Activated CD8-positive, alpha-beta T cell treated with anti-CD3 and anti-CD28 coated beads for 36 hours (primary cell): ENCODE results near the gene UBXN1. TPM values are rescaled to one million over a fixed set of nuclear protein-coding genes. Genes with fewer than 3 reads are reported as not detected.
A peak's percentile ranks its signal among the peaks of the same experiment; 100 is the strongest.
"Not testable (repeated sequence)": the region's sequence is repeated elsewhere in the genome, so short reads cannot be mapped to it uniquely, and the experiment has no call there.

Experiments used
- ATAC-seq: fragments of 200-7000 bp; cut with Tn5 transposase; one replicate; pipeline ENCODE4 v1.10.0; 2021; ENCODE audit warnings: mild to moderate bottlenecking, moderate library complexity
- CTCF ChIA-PET: fragments of 350-600 bp; sonication (Branson Sonifier 250); formaldehyde crosslinking; loops from one replicate; lab custom pipeline; 2021; ENCODE audit warnings: antibody characterized with exemption; lab: Charles Lee
- POLR2A ChIA-PET: fragments of 350-600 bp; sonication (Branson Sonifier 250); formaldehyde crosslinking; loops from one replicate; lab custom pipeline; 2021; ENCODE audit warnings: antibody characterized with exemption; lab: Charles Lee
- DNase-seq: peaks from one replicate; pipeline ENCODE4 v3.0.0-alpha.2; 2020
- H3K27ac Mint-ChIP-seq: one replicate; pipeline ENCODE4 v1.8.0; 2021; ENCODE audit warnings: mild to moderate bottlenecking, mixed read lengths
- H3K27me3 Mint-ChIP-seq: one replicate; pipeline ENCODE4 v1.8.0; 2021; ENCODE audit warnings: mixed read lengths
- H3K36me3 Mint-ChIP-seq: one replicate; pipeline ENCODE4 v1.8.0; 2021; ENCODE audit warnings: low read depth, mixed read lengths
- H3K4me1 Mint-ChIP-seq: one replicate; pipeline ENCODE4 v1.8.0; 2021; ENCODE audit warnings: low read depth, mixed read lengths
- H3K4me3 Mint-ChIP-seq: one replicate; pipeline ENCODE4 v1.8.0; 2021; ENCODE audit warnings: mild to moderate bottlenecking, moderate library complexity, mixed read lengths
- H3K9me3 Mint-ChIP-seq: one replicate; pipeline ENCODE4 v1.8.0; 2021; ENCODE audit warnings: mixed read lengths
- CTCF ChIP-seq: fragments of 200-600 bp; IDR thresholded peaks from one replicate; pipeline ENCODE4 v1.8.0; 2022; ENCODE audit warnings: antibody characterized with exemption, mild to moderate bottlenecking
- intact Hi-C: fragments of 100-400 bp; cut with micrococcal nuclease; formaldehyde crosslinking; loops from one replicate; pipeline ENCODE4 v1.10.0; 2022
- total RNA-seq, 2 experiments: library from RNA; stranded (reverse); gene quantifications; one replicate each; pipeline ENCODE4 v1.2.3, GENCODE V29; 2021

UBXN1 gene
- total RNA-seq, 2 experiments from 2014 or later: 104 to 120 TPM

GRCh38 chr11:62664405-62665074 lies 14.3 kb downstream of the UBXN1 start:
- Mint-ChIP-seq H3K4me1 (peaks cover 29% of the 10 kb centered on the region), H3K27ac (peak overlapping the region; percentile 92), H3K27me3 (no peaks in the 10 kb centered on the region), H3K36me3 (peaks cover 57% of the 10 kb centered on the region), H3K9me3 (no peaks in the 10 kb centered on the region), H3K4me3 (peak overlapping the region; percentile 98)
- ATAC-seq (peak; percentile 67), DNase-seq (peak; percentile 76)
- intact Hi-C loops: loop anchor here (5.0 kb wide), 1 partner anchor 72 kb away; the partner anchor contains the start of gene TUT1
- TF ChIP-seq CTCF: no peak
- POLR2A ChIA-PET: interaction anchor here (0.7 to 21.7 kb wide), 46 partner anchors 10 to 240 kb away, joined by 3 to 263 read pairs (median 6); partner anchors contain the start of genes B3GAT3, EEF1G, EML3 and GANAB
- CTCF ChIA-PET: interaction anchor here (0.8 to 3.6 kb wide), 17 partner anchors 9 to 240 kb away, joined by 3 to 20 read pairs (median 5); partner anchors contain the start of genes EML3, INTS5, MTA2 and ROM1

DNA sequence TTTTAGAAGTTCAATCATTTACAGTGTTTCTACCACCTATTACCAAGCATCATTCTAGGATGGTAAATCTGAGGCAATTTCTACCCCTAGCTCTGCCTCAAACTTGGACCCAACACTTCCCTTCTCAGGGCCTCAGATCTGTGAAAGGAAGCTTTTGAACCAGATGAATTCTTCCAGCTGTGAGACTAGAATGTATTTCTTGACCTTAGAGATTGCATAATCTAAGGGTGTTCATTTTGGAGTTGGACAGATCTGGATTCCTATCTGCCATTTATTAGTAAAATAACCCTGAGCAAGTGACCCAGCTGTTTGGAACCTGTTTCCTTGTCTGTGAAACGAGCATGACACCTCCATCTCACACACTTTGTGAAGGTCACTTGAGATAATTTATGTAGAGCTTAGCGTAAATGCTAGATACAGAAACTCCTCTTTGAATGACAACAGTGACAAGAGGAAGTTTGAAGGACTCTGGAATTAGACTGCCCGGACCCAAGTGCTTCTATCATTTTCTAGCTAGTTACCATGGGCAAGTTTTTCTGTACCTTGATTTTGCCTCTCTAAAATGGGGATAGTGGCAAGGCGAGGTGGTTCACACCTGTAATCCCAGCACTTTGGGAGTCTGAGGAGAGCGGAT lies 22.0 kb downstream of the UBXN1 start:
- DNase-seq: no peak
- intact Hi-C loops: no loop called here
- ChIA-PET CTCF (interaction anchor here (1.0 to 1.9 kb wide), 5 partner anchors 24 to 69 kb away, joined by 3 to 7 read pairs (median 5); no protein-coding TSS in a partner anchor), POLR2A (interaction anchor here (0.6 to 5.6 kb wide), 7 partner anchors 8 to 92 kb away, joined by 3 to 108 read pairs (median 4); partner anchors contain the start of genes C11orf98, CSKMT, LBHD1 and UQCC3)
- Mint-ChIP-seq H3K4me1 (peaks cover 14% of the 10 kb centered on the region), H3K36me3 (peaks cover 4% of the 10 kb centered on the region), H3K27me3 (no peaks in the 10 kb centered on the region), H3K9me3 (no peaks in the 10 kb centered on the region), H3K27ac (peak overlapping the region; percentile 14), H3K4me3 (no peak overlapping the region)
- no peak for TF ChIP-seq CTCF
- no peak for ATAC-seq

DNA sequence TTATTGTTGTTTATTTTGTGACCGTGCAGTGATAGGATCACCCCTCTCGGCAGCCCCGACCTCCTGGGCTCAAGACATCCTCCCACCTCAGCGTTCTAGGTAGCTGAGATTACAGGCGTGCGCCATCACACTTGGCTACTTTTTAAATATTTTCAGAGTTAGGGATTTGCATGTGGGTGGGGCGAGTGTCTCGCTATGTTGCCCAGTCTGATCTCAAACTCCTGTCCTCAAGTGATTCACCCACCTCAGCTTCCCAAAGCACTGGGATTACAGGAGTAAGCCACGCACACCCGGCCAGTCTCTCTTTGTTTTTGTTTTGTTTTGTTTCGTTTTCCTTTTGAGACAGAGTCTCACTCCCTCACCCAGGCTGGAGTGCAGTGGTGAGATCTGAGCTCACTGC lies 24.6 kb downstream of the UBXN1 start:
- no peak for TF ChIP-seq CTCF
- POLR2A ChIA-PET: interaction anchor here (0.6 to 5.6 kb wide), 9 partner anchors 8 to 117 kb away, joined by 3 to 108 read pairs (median 4); partner anchors contain the start of genes C11orf98, CSKMT, GANAB and LBHD1
- no peaks in the 10 kb centered on the region for H3K9me3 Mint-ChIP-seq
- DNase-seq: no peak
- H3K4me1 Mint-ChIP-seq: peaks cover 19% of the 10 kb centered on the region
- peak overlapping the region; percentile 30 for H3K27ac Mint-ChIP-seq
- peak overlapping the region; percentile 47 for H3K4me3 Mint-ChIP-seq
- ATAC-seq: no peak
- H3K36me3 Mint-ChIP-seq: peaks cover 12% of the 10 kb centered on the region
- intact Hi-C loops: no loop called here
- CTCF ChIA-PET: interaction anchor here (1.3 to 2.2 kb wide), 3 partner anchors 31 to 43 kb away, joined by 3 to 10 read pairs (median 3); no protein-coding TSS in a partner anchor
- no peaks in the 10 kb centered on the region for H3K27me3 Mint-ChIP-seq

- no peak for TF ChIP-seq CTCF
- Mint-ChIP-seq H3K27me3 (no peaks in the 10 kb centered on the region), H3K27ac (peak overlapping the region; percentile 95), H3K9me3 (no peaks in the 10 kb centered on the region), H3K4me1 (peaks cover 23% of the 10 kb centered on the region), H3K4me3 (peak overlapping the region; percentile 94), H3K36me3 (peaks cover 17% of the 10 kb centered on the region)
- intact Hi-C loops: no loop called here
- ATAC-seq (peak; percentile 4), DNase-seq (peak; percentile 48)
- ChIA-PET POLR2A (interaction anchor here (0.6 to 13.3 kb wide), 22 partner anchors 10 to 228 kb away, joined by 3 to 263 read pairs (median 4); partner anchors contain the start of genes B3GAT3, C11orf98, CSKMT and EML3), CTCF (interaction anchor here (1.0 to 1.4 kb wide), 5 partner anchors 13 to 60 kb away, joined by 3 to 7 read pairs (median 5); partner anchors contain the start of genes C11orf98, CSKMT, MTA2 and TUT1)
Measured at GRCh38 chr11:62652161-62653006, 26.5 kb downstream of the UBXN1 start.

DNA sequence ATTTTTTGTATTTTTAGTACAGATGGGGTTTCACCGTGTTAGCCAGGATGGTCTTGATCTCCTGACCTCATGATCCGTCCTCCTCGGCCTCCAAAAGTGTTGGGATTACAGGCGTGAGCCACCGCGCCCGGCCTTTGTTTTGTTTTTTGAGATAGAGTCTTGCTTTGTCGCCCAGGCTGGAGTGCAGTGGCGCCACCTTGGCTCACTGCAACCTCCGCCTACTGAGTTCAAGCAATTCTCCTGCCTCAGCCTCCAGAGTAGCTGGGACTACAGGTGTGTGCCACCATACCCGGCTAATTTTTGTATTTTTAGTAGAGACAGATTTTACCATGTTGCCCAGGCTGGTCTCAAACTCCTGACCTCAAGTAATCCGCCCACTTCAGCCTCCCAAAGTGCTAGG lies 28.6 kb downstream of the UBXN1 start:
- CTCF ChIA-PET: interaction anchor here (0.9 to 2.0 kb wide), 3 partner anchors 14 to 190 kb away, joined by 3 to 11 read pairs (median 4); partner anchors contain the start of genes C11orf98 and CSKMT
- H3K27me3 Mint-ChIP-seq, intact Hi-C loops, H3K9me3 Mint-ChIP-seq, DNase-seq, H3K4me3 Mint-ChIP-seq, ATAC-seq, H3K27ac Mint-ChIP-seq: not testable (repeated sequence)
- Mint-ChIP-seq H3K36me3 (peaks cover 23% of the 10 kb centered on the region), H3K4me1 (peaks cover 29% of the 10 kb centered on the region)
- POLR2A ChIA-PET: interaction anchor here (1.3 to 13.3 kb wide), 4 partner anchors 20 to 59 kb away, joined by 6 to 263 read pairs (median 8); partner anchors contain the start of genes BSCL2, C11orf98, CSKMT and GNG3
